HG03342 (cell line): ENCODE measurements around the gene SLC9A3.

Experiments used
- ATAC-seq: cut with Tn5 transposase; IDR thresholded peaks from one replicate; pipeline ENCODE4 v1.9.1; 2021; ENCODE audit warnings: mild to moderate bottlenecking, moderate library complexity; ENCODE audit not compliant: unreplicated experiment

The SLC9A3 gene

GRCh38 chr5:464446-464842 lies 59.8 kb downstream of the SLC9A3 start:
- ATAC-seq = no peak

GRCh38 chr5:463952-464351 lies 60.3 kb downstream of the SLC9A3 start:
- ATAC-seq = no peak

GRCh38 chr5:463301-463700 lies 60.9 kb downstream of the SLC9A3 start:
- no peak for ATAC-seq

GRCh38 chr5:462051-462481 lies 62.2 kb downstream of the SLC9A3 start:
- ATAC-seq = no peak

GRCh38 chr5:460273-460625 lies 64.0 kb downstream of the SLC9A3 start:
- no peak for ATAC-seq

- no peak for ATAC-seq
Measured at GRCh38 chr5:459562-460272, 64.5 kb downstream of the SLC9A3 start.

- peak; percentile 49 for ATAC-seq
Measured at GRCh38 chr5:458547-459353, 65.5 kb downstream of the SLC9A3 start.

GRCh38 chr5:457195-457961 lies 66.9 kb downstream of the SLC9A3 start:
- no peak for ATAC-seq

GRCh38 chr5:456351-457194 lies 67.7 kb downstream of the SLC9A3 start:
- no peak for ATAC-seq

- ATAC-seq = no peak
Measured at GRCh38 chr5:455806-456205, 68.4 kb downstream of the SLC9A3 start.

- ATAC-seq = no peak
Measured at GRCh38 chr5:454936-455335, 69.3 kb downstream of the SLC9A3 start.

GRCh38 chr5:453725-454481 lies 70.3 kb downstream of the SLC9A3 start:
- no peak for ATAC-seq

- no peak for ATAC-seq
Measured at GRCh38 chr5:452978-453710, 71.1 kb downstream of the SLC9A3 start.

- no peak for ATAC-seq
Measured at GRCh38 chr5:451587-452458, 72.4 kb downstream of the SLC9A3 start.

- no peak for ATAC-seq
Measured at GRCh38 chr5:449151-449550, 75.1 kb downstream of the SLC9A3 start.

GRCh38 chr5:448766-449090 lies 75.5 kb downstream of the SLC9A3 start:
- no peak for ATAC-seq

- no peak for ATAC-seq
Measured at GRCh38 chr5:448061-448765, 76.0 kb downstream of the SLC9A3 start.

- no peak for ATAC-seq
Measured at GRCh38 chr5:447501-447900, 76.7 kb downstream of the SLC9A3 start.
